Fibroblast of the aortic adventitia (primary cell): ENCODE measurements around the gene PDE11A. TPM values are rescaled to one million over a fixed set of nuclear protein-coding genes. Genes with fewer than 3 reads are reported as not detected.

Source experiments
- DNase-seq: peaks from one replicate; pipeline ENCODE4 v3.0.0-alpha.2; 2010; ENCODE audit warnings: low read depth
- H3K4me3 ChIP-seq: 2 replicates; pipeline ENCODE4 v1.5.1; 2011; ENCODE audit warnings: low read depth, mild to moderate bottlenecking, control low read depth, low read length, moderate library complexity
- total RNA-seq: library from RNA; depleted of rRNA; stranded (reverse); fragments of >200 nt; gene quantifications from 2 replicates; pipeline ENCODE4 v1.2.3, GENCODE V29; 2012; ENCODE audit warnings: low replicate concordance
- TF ChIP-seq, protein P1 (sequence below): IDR thresholded peaks from 2 replicates; pipeline ENCODE4 v1.5.1; 2011; ENCODE audit warnings: mild to moderate bottlenecking, low read length, control low read depth, inconsistent platforms; ENCODE audit not compliant: insufficient read depth

PDE11A gene
- total RNA-seq, 1 donor = not detected

DNA sequence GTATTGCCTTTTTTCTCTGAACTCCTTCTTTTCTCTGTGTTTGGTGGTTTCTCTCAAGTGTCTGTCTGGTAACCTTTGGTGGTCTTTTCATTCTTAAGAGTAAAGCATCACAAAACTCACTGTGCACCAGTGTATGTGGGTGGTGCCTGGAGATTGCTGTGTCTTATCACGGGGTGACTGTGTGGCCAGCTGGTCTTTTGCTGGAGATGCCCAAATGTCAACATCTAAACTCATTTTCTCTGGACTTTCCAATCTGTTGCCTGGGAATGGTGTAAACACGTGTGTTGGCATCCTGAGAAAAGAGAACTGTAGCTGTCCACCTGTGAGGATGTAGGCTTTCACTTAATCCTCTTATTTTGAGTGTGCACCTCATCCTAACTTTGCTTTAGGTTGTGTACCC is 356.8 kb downstream of the PDE11A start:
- TF ChIP-seq, protein P1, sequence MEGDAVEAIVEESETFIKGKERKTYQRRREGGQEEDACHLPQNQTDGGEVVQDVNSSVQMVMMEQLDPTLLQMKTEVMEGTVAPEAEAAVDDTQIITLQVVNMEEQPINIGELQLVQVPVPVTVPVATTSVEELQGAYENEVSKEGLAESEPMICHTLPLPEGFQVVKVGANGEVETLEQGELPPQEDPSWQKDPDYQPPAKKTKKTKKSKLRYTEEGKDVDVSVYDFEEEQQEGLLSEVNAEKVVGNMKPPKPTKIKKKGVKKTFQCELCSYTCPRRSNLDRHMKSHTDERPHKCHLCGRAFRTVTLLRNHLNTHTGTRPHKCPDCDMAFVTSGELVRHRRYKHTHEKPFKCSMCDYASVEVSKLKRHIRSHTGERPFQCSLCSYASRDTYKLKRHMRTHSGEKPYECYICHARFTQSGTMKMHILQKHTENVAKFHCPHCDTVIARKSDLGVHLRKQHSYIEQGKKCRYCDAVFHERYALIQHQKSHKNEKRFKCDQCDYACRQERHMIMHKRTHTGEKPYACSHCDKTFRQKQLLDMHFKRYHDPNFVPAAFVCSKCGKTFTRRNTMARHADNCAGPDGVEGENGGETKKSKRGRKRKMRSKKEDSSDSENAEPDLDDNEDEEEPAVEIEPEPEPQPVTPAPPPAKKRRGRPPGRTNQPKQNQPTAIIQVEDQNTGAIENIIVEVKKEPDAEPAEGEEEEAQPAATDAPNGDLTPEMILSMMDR = no peak
- no peak overlapping the region for H3K4me3 ChIP-seq
- DNase-seq = no peak

DNA sequence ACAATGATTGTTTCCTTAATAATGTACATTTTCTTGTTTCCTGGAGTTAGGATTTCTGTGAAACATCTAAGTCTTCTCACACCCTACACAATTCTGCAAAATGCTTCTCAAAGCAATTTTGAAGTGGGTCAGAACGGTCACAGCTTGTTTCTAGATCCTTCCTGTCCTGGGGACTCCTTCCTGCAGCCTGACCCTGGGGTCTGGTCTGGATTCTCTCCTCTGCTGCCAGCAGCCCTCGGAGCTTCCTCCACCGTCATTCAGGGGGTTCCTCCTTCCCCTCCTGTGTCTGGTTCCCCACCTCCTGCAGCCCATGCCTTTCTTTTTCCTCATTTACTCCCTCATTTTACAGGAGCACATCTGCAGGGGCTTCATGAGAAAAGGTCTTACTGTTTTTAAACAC is 357.9 kb downstream of the PDE11A start:
- TF ChIP-seq, protein P1 = no peak
- H3K4me3 ChIP-seq = no peak overlapping the region
- DNase-seq = no peak

DNA sequence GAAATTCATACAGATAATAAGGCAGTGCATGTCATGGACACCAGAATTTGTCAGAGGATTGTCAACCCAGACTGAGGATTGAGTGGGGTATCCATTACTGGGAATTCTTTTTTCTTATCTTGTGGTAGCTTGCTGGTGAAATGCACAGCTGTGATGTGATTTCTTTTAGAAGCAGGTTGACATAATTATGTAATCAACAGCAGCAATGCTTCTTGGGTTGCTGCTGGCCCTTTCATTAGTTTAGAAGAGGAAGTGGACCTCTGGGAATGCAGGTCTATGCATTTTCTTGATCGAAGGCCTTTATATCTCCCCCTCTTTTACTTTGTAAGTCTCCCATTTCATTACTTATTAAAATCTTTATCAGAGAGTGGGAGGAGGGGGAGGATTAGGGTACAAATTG is 360.1 kb downstream of the PDE11A start:
- TF ChIP-seq, protein P1 = no peak
- DNase-seq = no peak

DNA sequence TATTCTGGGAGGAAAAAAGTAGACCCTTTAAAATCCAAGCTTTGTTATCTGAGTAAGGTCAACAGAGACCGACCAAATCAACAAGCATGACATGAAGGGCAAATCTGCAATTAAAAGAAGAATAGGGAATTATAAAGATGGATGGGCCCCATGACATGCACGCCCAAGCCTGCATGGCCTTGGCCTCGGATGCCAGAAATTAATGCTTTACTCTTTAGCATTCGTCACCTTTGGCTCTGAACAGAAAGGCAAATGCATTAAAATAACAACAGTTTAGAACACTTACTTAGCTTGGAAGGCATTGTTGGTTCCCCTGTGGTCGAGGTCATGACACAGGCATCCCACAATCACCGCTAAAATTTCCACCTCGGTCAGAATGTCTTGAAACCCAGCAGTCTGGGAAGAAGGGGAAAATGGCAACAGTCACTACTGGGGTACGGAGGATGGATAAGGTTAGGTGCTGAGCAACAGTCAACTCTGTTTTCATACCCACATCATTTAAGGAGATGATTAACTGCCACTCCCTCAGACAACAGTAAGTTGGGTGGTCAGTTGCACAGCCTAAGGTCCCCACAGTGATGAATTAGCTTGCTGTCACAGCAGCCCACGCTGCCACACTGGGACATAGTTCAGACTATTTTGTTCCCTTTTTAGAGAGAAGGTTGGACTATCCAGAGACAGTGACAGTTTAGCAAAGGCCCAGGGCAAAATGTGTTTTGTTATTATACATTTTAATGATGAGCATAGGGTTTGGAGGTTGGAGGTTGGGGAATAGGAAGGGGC is 360.9 kb downstream of the PDE11A start:
- TF ChIP-seq, protein P1 = no peak
- no peak for DNase-seq
- H3K4me3 ChIP-seq = no peak overlapping the region

More for the DNA sequence above, 360.1 kb downstream of the PDE11A start:
- H3K4me3 ChIP-seq = no peak overlapping the region

DNA sequence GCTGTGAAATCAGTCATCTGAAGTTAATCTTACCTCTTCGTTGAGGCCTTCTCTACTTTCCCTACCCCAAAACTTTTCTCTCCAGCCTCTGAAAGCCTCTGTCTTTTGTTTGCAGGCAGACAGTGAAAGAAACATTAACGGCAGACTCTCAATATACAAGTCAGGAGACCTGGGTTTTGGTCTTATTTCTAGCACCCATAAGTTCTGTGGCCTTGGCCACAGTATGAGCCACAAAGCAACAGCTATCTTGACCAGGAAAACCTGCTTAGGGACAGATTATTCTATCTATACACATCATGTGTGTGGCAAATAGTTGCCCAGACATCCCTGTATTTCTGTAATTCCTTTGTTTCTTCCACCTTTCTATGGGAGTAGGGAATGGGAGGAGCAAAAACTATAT is 361.7 kb downstream of the PDE11A start:
- DNase-seq = no peak
- no peak overlapping the region for H3K4me3 ChIP-seq
- TF ChIP-seq, protein P1 = no peak

DNA sequence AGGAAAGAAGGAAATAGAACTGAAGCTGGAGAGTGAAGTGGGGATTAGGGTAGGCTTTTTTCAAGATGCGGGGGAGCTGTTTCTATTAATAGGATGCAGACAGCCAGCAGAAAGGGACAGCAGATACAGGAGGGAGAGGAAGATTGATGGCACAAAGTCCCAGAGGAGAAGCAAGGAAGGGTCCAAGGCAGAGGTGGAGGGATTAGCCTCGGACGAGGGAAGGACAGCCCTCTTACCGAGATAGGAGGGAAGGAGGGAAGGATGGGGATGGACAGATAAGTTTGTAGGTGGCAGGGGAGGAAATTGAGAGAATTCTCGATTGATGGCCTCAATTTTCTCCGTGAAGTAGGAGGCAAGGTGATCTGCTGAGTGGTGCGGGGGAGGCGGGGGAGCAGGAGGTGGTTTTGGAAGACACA is 362.6 kb downstream of the PDE11A start:
- no peak for DNase-seq
- TF ChIP-seq, protein P1 = no peak

More for the DNA sequence above, 362.6 kb downstream of the PDE11A start:
- H3K4me3 ChIP-seq = no peak overlapping the region
